Measurements from ENCODE around the gene ETFA. TPM values are rescaled to one million over a fixed set of nuclear protein-coding genes. Genes with fewer than 3 reads are reported as not detected.

Gene ETFA
- total and polyA plus RNA-seq, 11 donors: 210 to 536 (median 309) TPM

DNA sequence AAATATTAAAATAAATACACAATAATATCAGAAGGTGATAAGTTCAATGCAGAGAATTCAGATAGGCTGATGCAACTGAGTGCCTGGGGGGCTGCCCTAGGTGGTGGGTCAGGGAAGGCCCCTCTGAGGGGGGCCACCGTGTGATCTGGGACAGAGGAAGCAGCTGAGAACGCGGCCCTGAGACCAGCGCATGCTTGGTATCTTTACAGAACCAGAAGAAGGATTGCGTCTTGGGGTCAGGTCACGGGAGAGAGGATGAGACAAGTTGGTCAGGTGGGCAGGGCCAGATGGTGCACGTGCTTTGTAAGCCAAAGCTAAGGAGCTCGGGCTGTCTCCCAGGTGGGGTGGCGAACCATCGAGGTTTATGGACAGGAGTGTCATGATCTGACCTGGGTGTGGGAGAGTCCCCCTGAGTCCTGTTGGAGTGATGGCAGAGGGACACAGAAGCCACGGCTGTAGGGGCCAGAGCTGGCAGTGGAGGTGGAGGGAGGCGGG lies 121.2 kb downstream of the ETFA start:
- no peak for DNase-seq
- H3K36me3 ChIP-seq: no peaks in the 10 kb centered on the region
- H3K27ac ChIP-seq: no peak overlapping the region
- no peak overlapping the region for H3K4me3 ChIP-seq
- no peak for TF ChIP-seq POLR2A (IDR thresholded peaks at IDR 0.05)
- TF ChIP-seq, protein P1, sequence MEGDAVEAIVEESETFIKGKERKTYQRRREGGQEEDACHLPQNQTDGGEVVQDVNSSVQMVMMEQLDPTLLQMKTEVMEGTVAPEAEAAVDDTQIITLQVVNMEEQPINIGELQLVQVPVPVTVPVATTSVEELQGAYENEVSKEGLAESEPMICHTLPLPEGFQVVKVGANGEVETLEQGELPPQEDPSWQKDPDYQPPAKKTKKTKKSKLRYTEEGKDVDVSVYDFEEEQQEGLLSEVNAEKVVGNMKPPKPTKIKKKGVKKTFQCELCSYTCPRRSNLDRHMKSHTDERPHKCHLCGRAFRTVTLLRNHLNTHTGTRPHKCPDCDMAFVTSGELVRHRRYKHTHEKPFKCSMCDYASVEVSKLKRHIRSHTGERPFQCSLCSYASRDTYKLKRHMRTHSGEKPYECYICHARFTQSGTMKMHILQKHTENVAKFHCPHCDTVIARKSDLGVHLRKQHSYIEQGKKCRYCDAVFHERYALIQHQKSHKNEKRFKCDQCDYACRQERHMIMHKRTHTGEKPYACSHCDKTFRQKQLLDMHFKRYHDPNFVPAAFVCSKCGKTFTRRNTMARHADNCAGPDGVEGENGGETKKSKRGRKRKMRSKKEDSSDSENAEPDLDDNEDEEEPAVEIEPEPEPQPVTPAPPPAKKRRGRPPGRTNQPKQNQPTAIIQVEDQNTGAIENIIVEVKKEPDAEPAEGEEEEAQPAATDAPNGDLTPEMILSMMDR (IDR thresholded peaks at IDR 0.05): no peak
- intact Hi-C loops (cut with DNase I): loop anchor here (2.0 to 10.0 kb wide), 6 partner anchors 125 to 677 kb away; partner anchors contain the start of gene ETFA (in 1 of the 10)
- 55 to 61% (median 58%) methylated on average over 12 of the region's 12 CpGs for WGBS, 4 donors
- H3K4me1 ChIP-seq: peaks cover 0 to 14% (median 6%) of the 10 kb centered on the region in 12 donors
- peak in 2 of 4 donors; percentile 10 to 18 for ATAC-seq
- H3K27me3 ChIP-seq: peaks cover 0 to 63% (median 5%) of the 10 kb centered on the region in 9 donors
- H3K9me3 ChIP-seq: no peaks in the 10 kb centered on the region

DNA sequence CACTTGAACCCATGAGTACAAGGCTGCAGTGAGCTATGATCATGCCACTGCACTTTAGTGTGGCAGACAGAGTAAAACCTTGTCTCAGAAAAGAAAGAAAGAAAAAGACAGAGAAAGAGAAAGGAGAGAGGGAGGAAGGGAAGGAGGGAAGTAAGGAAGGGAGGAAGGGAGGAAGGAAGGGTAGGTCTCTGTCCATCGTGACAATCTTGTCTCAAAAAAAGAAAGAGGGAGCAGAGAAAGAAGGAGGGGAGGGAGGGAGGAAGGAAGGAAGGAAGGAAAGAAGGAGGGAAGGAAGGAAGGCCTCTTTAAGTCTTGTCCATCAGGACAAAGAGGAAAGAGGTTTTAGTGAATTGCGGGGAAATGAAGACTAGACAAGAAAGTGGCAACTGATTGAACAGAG lies 122.2 kb downstream of the ETFA start:
- Histone ChIP-seq H3K27me3 (peaks cover 0 to 63% (median 5%) of the 10 kb centered on the region in 9 donors), H3K4me1 (peaks cover 0 to 14% (median 6%) of the 10 kb centered on the region in 12 donors), H3K4me3 (no peak overlapping the region), H3K27ac (no peak overlapping the region), H3K36me3 (no peaks in the 10 kb centered on the region), H3K9me3 (no peaks in the 10 kb centered on the region)
- 48 to 56% (median 55%) methylated on average over 2 of the region's 2 CpGs for WGBS, 4 donors
- DNase-seq (no peak), ATAC-seq (no peak)
- intact Hi-C loops (cut with DNase I): loop anchor here in 1 of 10 donors (5.0 kb wide), 1 partner anchor 143 kb away; no protein-coding TSS in a partner anchor
- no peak for TF ChIP-seq POLR2A (IDR thresholded peaks at IDR 0.05)
- TF ChIP-seq, protein P1 (IDR thresholded peaks at IDR 0.05): no peak

DNA sequence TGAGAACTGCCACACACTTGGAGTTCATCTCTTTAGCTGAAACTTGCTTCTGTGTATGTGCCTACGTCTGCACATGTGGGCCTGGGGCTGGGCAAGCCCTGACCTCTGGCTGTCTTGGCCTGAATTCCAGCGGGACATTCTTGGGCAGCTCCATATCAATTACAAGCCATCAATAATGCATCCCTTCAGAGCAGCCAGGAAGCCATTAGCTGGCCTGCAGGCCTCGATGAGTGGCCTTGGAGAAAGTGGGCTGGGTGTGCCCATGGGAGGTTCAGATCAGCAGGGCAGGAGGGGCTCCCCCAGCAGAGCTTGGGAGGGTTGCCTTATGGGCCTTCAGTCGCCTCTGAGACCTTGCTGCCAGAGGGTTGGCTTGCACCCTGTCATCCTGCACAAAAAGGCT lies 124.1 kb downstream of the ETFA start:
- Histone ChIP-seq H3K9me3 (no peaks in the 10 kb centered on the region), H3K4me3 (no peak overlapping the region), H3K27me3 (peaks cover 0 to 55% (median 5%) of the 10 kb centered on the region in 9 donors), H3K27ac (no peak overlapping the region), H3K4me1 (peaks cover 0 to 14% (median 6%) of the 10 kb centered on the region in 12 donors), H3K36me3 (no peaks in the 10 kb centered on the region)
- no peak for ATAC-seq
- intact Hi-C loops (cut with DNase I): loop anchor here in 1 of 10 donors (5.0 kb wide), 1 partner anchor 145 kb away; no protein-coding TSS in a partner anchor
- TF ChIP-seq POLR2A (IDR thresholded peaks at IDR 0.05): no peak
- TF ChIP-seq, protein P1 (IDR thresholded peaks at IDR 0.05): no peak
- WGBS, 4 donors: 62 to 80% (median 68%) methylated on average over 3 to 4 of the region's 4 CpGs
- DNase-seq: no peak

DNA sequence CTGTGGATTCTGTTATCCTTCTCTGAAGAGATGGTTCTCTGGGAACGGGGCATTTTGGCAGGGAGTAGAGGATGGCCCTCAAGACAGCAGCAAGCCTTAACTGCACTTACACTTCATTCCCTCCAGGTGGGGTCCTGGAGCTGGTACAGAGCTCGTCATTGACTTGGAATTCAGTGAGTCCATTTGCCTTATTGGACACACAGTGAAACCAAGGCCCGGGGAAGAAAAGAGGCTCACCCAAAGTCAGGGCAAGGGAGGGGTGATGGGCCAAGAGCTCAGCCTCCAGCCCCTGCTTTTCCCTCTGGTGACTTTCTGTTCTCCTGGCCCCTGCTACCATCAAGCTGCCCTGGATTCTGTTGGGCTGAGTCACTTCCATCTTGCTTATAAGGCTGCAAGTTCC lies 125.6 kb downstream of the ETFA start:
- Histone ChIP-seq H3K4me1 (peaks cover 0 to 4% (median 0%) of the 10 kb centered on the region in 12 donors), H3K27ac (no peak overlapping the region), H3K9me3 (no peaks in the 10 kb centered on the region), H3K4me3 (no peak overlapping the region), H3K36me3 (no peaks in the 10 kb centered on the region), H3K27me3 (peaks cover 0 to 49% (median 5%) of the 10 kb centered on the region in 9 donors)
- 41 to 56% (median 49%) methylated on average over 3 of the region's 3 CpGs for WGBS, 4 donors
- intact Hi-C loops (cut with DNase I): loop anchor here in 1 of 10 donors (5.0 kb wide), 1 partner anchor 147 kb away; no protein-coding TSS in a partner anchor
- ATAC-seq (peak in 2 of 4 donors; percentile 11 to 35), DNase-seq (no peak)
- TF ChIP-seq, protein P1 (IDR thresholded peaks at IDR 0.05): peak in 11 of 12 donors; percentile 13 to 47 (median 34)
- TF ChIP-seq POLR2A (IDR thresholded peaks at IDR 0.05): no peak
